ENCODE data around the gene FOSL2.

Gene FOSL2

GRCh38 chr2:28449488-28450395 is 57.1 kb downstream of the FOSL2 start:
- no peak for DNase-seq
- H3K4me3 ChIP-seq (ENCODE audit: low read depth in 1 of 2, low read length in 2 of 2): no peak overlapping the region
- H3K9ac ChIP-seq (ENCODE audit: low read depth, low read length): no peak overlapping the region
- no peaks in the 10 kb centered on the region for H3K36me3 ChIP-seq (ENCODE audit: insufficient read depth, low read length)
- no peak overlapping the region for H3K4me2 ChIP-seq (ENCODE audit: insufficient read depth, low read length)
- TF ChIP-seq CTCF (IDR thresholded peaks at IDR 0.05; ENCODE audit: borderline replicate concordance, extremely low read depth, low read length, poor library complexity, severe bottlenecking) (no peak), EZH2 (IDR thresholded peaks at IDR 0.05; ENCODE audit: borderline replicate concordance, low read depth, low read length, severe bottlenecking) (no peak)
- no peaks in the 10 kb centered on the region for H3K79me2 ChIP-seq (ENCODE audit: insufficient read depth, low read length)
- H3K27ac ChIP-seq (ENCODE audit: low read length): no peak overlapping the region
- no peaks in the 10 kb centered on the region for H4K20me1 ChIP-seq (ENCODE audit: insufficient read depth, low read length)
- H3K27me3 ChIP-seq (ENCODE audit: insufficient read depth, low read length, poor library complexity): no peaks in the 10 kb centered on the region
- H2AFZ ChIP-seq (ENCODE audit: low read depth, low read length): no peak overlapping the region
- ATAC-seq (ENCODE audit: insufficient read depth, low read depth): no peak
- H3K9me3 ChIP-seq (ENCODE audit: insufficient read depth, low read length, severe bottlenecking): no peaks in the 10 kb centered on the region
- H3K4me1 ChIP-seq (ENCODE audit: insufficient read depth, low read length): no peaks in the 10 kb centered on the region

GRCh38 chr2:28450901-28451565 is 58.4 kb downstream of the FOSL2 start:
- DNase-seq (no peak), ATAC-seq (ENCODE audit: insufficient read depth, low read depth) (no peak)
- H3K27ac ChIP-seq (ENCODE audit: low read length): no peak overlapping the region
- no peak overlapping the region for H3K4me2 ChIP-seq (ENCODE audit: insufficient read depth, low read length)
- no peaks in the 10 kb centered on the region for H4K20me1 ChIP-seq (ENCODE audit: insufficient read depth, low read length)
- H3K36me3 ChIP-seq (ENCODE audit: insufficient read depth, low read length): no peaks in the 10 kb centered on the region
- no peak overlapping the region for H3K9ac ChIP-seq (ENCODE audit: low read depth, low read length)
- H3K79me2 ChIP-seq (ENCODE audit: insufficient read depth, low read length): no peaks in the 10 kb centered on the region
- H3K9me3 ChIP-seq (ENCODE audit: insufficient read depth, low read length, severe bottlenecking): no peaks in the 10 kb centered on the region
- H3K4me3 ChIP-seq (ENCODE audit: low read depth in 1 of 2, low read length in 2 of 2): no peak overlapping the region
- H2AFZ ChIP-seq (ENCODE audit: low read depth, low read length): no peak overlapping the region
- no peaks in the 10 kb centered on the region for H3K27me3 ChIP-seq (ENCODE audit: insufficient read depth, low read length, poor library complexity)
- no peaks in the 10 kb centered on the region for H3K4me1 ChIP-seq (ENCODE audit: insufficient read depth, low read length)
- no peak for TF ChIP-seq CTCF (IDR thresholded peaks at IDR 0.05; ENCODE audit: borderline replicate concordance, extremely low read depth, low read length, poor library complexity, severe bottlenecking)
- no peak for TF ChIP-seq EZH2 (IDR thresholded peaks at IDR 0.05; ENCODE audit: borderline replicate concordance, low read depth, low read length, severe bottlenecking)

GRCh38 chr2:28451793-28452533 is 59.3 kb downstream of the FOSL2 start:
- H3K79me2 ChIP-seq (ENCODE audit: insufficient read depth, low read length): no peaks in the 10 kb centered on the region
- H3K4me2 ChIP-seq (ENCODE audit: insufficient read depth, low read length): no peak overlapping the region
- H3K27me3 ChIP-seq (ENCODE audit: insufficient read depth, low read length, poor library complexity): no peaks in the 10 kb centered on the region
- DNase-seq: no peak
- no peaks in the 10 kb centered on the region for H3K9me3 ChIP-seq (ENCODE audit: insufficient read depth, low read length, severe bottlenecking)
- H3K9ac ChIP-seq (ENCODE audit: low read depth, low read length): no peak overlapping the region
- no peaks in the 10 kb centered on the region for H4K20me1 ChIP-seq (ENCODE audit: insufficient read depth, low read length)
- no peak overlapping the region for H3K27ac ChIP-seq (ENCODE audit: low read length)
- no peak overlapping the region for H3K4me3 ChIP-seq (ENCODE audit: low read depth in 1 of 2, low read length in 2 of 2)
- H2AFZ ChIP-seq (ENCODE audit: low read depth, low read length): no peak overlapping the region
- TF ChIP-seq EZH2 (IDR thresholded peaks at IDR 0.05; ENCODE audit: borderline replicate concordance, low read depth, low read length, severe bottlenecking): no peak
- TF ChIP-seq CTCF (IDR thresholded peaks at IDR 0.05; ENCODE audit: borderline replicate concordance, extremely low read depth, low read length, poor library complexity, severe bottlenecking): no peak
- no peaks in the 10 kb centered on the region for H3K36me3 ChIP-seq (ENCODE audit: insufficient read depth, low read length)
- ATAC-seq (ENCODE audit: insufficient read depth, low read depth): no peak
- H3K4me1 ChIP-seq (ENCODE audit: insufficient read depth, low read length): no peaks in the 10 kb centered on the region
